NK-92 treated with Interleukin-12 subunit alpha and Interleukin-12 subunit beta, amount 100 ng/mL, for 24 hours (cell line): ENCODE results near the gene THSD4.
"Not testable (repeated sequence)": the region's sequence is repeated elsewhere in the genome, so short reads cannot be mapped to it uniquely, and the experiment has no call there.

Experiments
- DNase-seq: peaks from one replicate; lab custom pipeline; 2025; lab: John Stamatoyannopoulos, UW

THSD4 gene

GRCh38 chr15:71149646-71150557, 34.6 kb downstream of the THSD4 start:
- DNase-seq = no peak

GRCh38 chr15:71151081-71151480, 35.8 kb downstream of the THSD4 start:
- DNase-seq = no peak

GRCh38 chr15:71152542-71152941, 37.3 kb downstream of the THSD4 start:
- no peak for DNase-seq

- no peak for DNase-seq
Observed at GRCh38 chr15:71153823-71154524, 38.7 kb downstream of the THSD4 start.

- DNase-seq = no peak
Observed at GRCh38 chr15:71154607-71155200, 39.4 kb downstream of the THSD4 start.

- no peak for DNase-seq
Observed at GRCh38 chr15:71155534-71155933, 40.3 kb downstream of the THSD4 start.

GRCh38 chr15:71160976-71161375, 45.7 kb downstream of the THSD4 start:
- no peak for DNase-seq

GRCh38 chr15:71162309-71162708, 47.0 kb downstream of the THSD4 start:
- no peak for DNase-seq

- not testable (repeated sequence) for DNase-seq
Observed at GRCh38 chr15:71164606-71165005, 49.3 kb downstream of the THSD4 start.

GRCh38 chr15:71167445-71168165, 52.3 kb downstream of the THSD4 start:
- DNase-seq = no peak

- no peak for DNase-seq
Observed at GRCh38 chr15:71168166-71168834, 53.0 kb downstream of the THSD4 start.

- no peak for DNase-seq
Observed at GRCh38 chr15:71170163-71170562, 54.9 kb downstream of the THSD4 start.

- DNase-seq = no peak
Observed at GRCh38 chr15:71171195-71171594, 55.9 kb downstream of the THSD4 start.

- not testable (repeated sequence) for DNase-seq
Observed at GRCh38 chr15:71174360-71174759, 59.1 kb downstream of the THSD4 start.

- DNase-seq = no peak
Observed at GRCh38 chr15:71180986-71181853, 65.9 kb downstream of the THSD4 start.

GRCh38 chr15:71182522-71182921, 67.3 kb downstream of the THSD4 start:
- no peak for DNase-seq

GRCh38 chr15:71183063-71183462, 67.8 kb downstream of the THSD4 start:
- DNase-seq = no peak

GRCh38 chr15:71185706-71186105, 70.4 kb downstream of the THSD4 start:
- DNase-seq = no peak

GRCh38 chr15:71186267-71186666, 71.0 kb downstream of the THSD4 start:
- DNase-seq = no peak

GRCh38 chr15:71187078-71187477, 71.8 kb downstream of the THSD4 start:
- no peak for DNase-seq

- no peak for DNase-seq
Observed at GRCh38 chr15:71187526-71187925, 72.3 kb downstream of the THSD4 start.
